Ovary (tissue), 3 donors: Measurements from ENCODE around the gene ALK.

Source experiments
- CTCF ChIP-seq, 3 donors: fragments of 450-650 bp in 2 of 3; fragments of 200-600 bp in 1 of 3; IDR thresholded peaks; one replicate each; pipeline versions ENCODE4 v1.5.1 to v1.8.0; 2016 to 2022; ENCODE audit warnings: antibody characterized with exemption in 3 of 3, mild to moderate bottlenecking in 1 of 3
- EP300 ChIP-seq: sonication (generic); formaldehyde crosslinking; IDR thresholded peaks from one replicate; pipeline ENCODE4 v1.6.1; 2017; ENCODE audit warnings: antibody characterized with exemption
- POLR2A ChIP-seq: fragments of 450-650 bp; IDR thresholded peaks from one replicate; pipeline ENCODE4 v1.6.1; 2017; ENCODE audit warnings: antibody characterized with exemption, mild to moderate bottlenecking, moderate library complexity
- donor health status: DM: no; HTN: no; CAD: no.

- no peak for TF ChIP-seq CTCF (IDR thresholded peaks at IDR 0.05)
- no peak for TF ChIP-seq POLR2A
- TF ChIP-seq EP300: no peak
These were observed 172.3 kb downstream of the ALK start for GRCh38 chr2:29749041-29749440.
